Neutrophil (primary cell): ENCODE measurements around the gene GOLGA1.

Source experiments
- H3K27ac ChIP-seq: fragments of 200-600 bp; sonication (generic); 2 replicates; pipeline ENCODE4 v1.5.1; 2016; ENCODE audit warnings: mild to moderate bottlenecking, moderate library complexity
- H3K27me3 ChIP-seq: fragments of 200-600 bp; sonication (generic); 2 replicates; pipeline ENCODE4 v1.6.0; 2016; ENCODE audit warnings: mild to moderate bottlenecking
- H3K36me3 ChIP-seq: fragments of 200-600 bp; sonication (generic); 2 replicates; pipeline ENCODE4 v1.5.1; 2017
- H3K4me1 ChIP-seq, 2 experiments: fragments of 200-600 bp in 1 of 2; sonication (generic) in 1 of 2; 1 replicate in 1 of 2; 2 replicates in 1 of 2; pipeline versions ENCODE4 v1.5.1 to v1.6.1; 2013 to 2016; ENCODE audit warnings: low read depth in 1 of 2, low read length in 1 of 2, mild to moderate bottlenecking in 1 of 2, moderate library complexity in 1 of 2; ENCODE audit not compliant: control insufficient read depth in 1 of 2, insufficient read depth in 1 of 2
- H3K4me3 ChIP-seq, 2 experiments: fragments of 200-600 bp in 1 of 2; sonication (generic) in 1 of 2; 1 replicate in 1 of 2; 2 replicates in 1 of 2; pipeline ENCODE4 v1.5.1; 2013 to 2016; ENCODE audit warnings: low read depth in 1 of 2, low read length in 1 of 2, mild to moderate bottlenecking in 1 of 2, moderate library complexity in 1 of 2
- H3K9me3 ChIP-seq: fragments of 200-600 bp; sonication (generic); 2 replicates; pipeline ENCODE4 v1.5.1; 2016
- TF ChIP-seq, protein P1 (sequence below): fragments of 200-600 bp; sonication (generic); IDR thresholded peaks from 2 replicates; pipeline ENCODE4 v1.5.1; 2016; ENCODE audit warnings: antibody characterized with exemption

GOLGA1 gene

DNA sequence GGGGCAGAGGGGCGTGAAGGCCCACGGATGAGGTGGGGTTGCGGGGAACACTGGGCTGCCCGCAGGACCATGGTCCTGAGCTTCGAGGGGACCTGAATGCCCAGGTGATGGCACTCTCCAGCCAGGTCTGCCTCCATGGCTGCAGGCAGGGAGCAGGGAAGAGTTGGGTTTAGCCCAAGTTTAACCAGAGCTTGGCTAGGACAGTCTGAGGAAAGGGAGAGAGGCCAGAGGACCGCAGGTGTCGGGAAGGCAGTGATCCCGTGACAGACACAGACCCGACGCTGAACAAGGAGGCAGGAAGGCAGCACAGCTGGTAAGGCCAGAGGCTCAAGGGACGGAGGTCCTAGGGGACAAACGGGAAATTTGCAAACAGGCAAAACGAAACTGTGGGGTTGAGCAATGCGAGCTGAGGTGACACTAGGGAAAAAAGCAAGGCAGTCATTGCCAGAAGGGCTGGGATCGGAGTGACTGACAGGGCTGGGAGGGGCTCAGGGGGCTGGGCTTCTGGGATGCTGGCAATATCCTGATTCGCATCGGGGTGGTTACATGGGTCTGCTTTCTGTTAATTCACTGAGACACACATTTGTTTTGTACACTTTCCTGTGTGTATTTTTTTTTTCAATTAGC, 53.9 kb downstream of the GOLGA1 start:
- Histone ChIP-seq H3K27ac (no peak overlapping the region), H3K36me3 (peaks cover 100% of the 10 kb centered on the region), H3K4me3 (no peak overlapping the region), H3K9me3 (no peaks in the 10 kb centered on the region), H3K27me3 (no peaks in the 10 kb centered on the region), H3K4me1 (peaks cover 6 to 12% of the 10 kb centered on the region in 2 experiments)
- TF ChIP-seq, protein P1, sequence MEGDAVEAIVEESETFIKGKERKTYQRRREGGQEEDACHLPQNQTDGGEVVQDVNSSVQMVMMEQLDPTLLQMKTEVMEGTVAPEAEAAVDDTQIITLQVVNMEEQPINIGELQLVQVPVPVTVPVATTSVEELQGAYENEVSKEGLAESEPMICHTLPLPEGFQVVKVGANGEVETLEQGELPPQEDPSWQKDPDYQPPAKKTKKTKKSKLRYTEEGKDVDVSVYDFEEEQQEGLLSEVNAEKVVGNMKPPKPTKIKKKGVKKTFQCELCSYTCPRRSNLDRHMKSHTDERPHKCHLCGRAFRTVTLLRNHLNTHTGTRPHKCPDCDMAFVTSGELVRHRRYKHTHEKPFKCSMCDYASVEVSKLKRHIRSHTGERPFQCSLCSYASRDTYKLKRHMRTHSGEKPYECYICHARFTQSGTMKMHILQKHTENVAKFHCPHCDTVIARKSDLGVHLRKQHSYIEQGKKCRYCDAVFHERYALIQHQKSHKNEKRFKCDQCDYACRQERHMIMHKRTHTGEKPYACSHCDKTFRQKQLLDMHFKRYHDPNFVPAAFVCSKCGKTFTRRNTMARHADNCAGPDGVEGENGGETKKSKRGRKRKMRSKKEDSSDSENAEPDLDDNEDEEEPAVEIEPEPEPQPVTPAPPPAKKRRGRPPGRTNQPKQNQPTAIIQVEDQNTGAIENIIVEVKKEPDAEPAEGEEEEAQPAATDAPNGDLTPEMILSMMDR, result no peak

DNA sequence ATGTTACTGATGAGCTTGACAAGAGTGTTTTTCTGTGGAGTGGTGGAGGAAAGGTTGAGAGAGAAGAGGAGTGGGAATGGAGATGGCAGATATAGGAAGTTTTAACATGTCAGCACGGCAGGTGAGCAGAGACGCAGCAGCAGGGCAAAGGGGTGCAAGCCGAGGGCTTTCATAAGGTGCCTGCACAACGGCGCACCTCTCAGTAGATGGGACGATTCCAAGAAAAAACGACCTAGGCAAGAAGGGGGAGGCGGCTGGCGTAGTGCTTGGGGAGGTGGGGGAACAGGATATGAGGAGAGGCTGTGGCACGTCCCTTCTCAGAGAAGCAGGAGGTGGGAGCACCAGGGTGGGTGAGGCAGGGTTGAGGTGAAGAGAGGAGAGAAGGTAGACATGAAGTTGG, 54.4 kb downstream of the GOLGA1 start:
- Histone ChIP-seq H3K9me3 (no peaks in the 10 kb centered on the region), H3K27me3 (no peaks in the 10 kb centered on the region), H3K36me3 (peaks cover 100% of the 10 kb centered on the region), H3K4me1 (peaks cover 6 to 12% of the 10 kb centered on the region in 2 experiments), H3K4me3 (no peak overlapping the region), H3K27ac (no peak overlapping the region)
- TF ChIP-seq, protein P1, result no peak

- no peaks in the 10 kb centered on the region for H3K27me3 ChIP-seq
- H3K4me1 ChIP-seq, result peaks cover 6 to 12% of the 10 kb centered on the region in 2 experiments
- H3K9me3 ChIP-seq, result no peaks in the 10 kb centered on the region
- peaks cover 100% of the 10 kb centered on the region for H3K36me3 ChIP-seq
- no peak overlapping the region for H3K27ac ChIP-seq
- no peak overlapping the region for H3K4me3 ChIP-seq
- TF ChIP-seq, protein P1, result no peak
Observed at GRCh38 chr9:124885551-124885950, 55.3 kb downstream of the GOLGA1 start.

DNA sequence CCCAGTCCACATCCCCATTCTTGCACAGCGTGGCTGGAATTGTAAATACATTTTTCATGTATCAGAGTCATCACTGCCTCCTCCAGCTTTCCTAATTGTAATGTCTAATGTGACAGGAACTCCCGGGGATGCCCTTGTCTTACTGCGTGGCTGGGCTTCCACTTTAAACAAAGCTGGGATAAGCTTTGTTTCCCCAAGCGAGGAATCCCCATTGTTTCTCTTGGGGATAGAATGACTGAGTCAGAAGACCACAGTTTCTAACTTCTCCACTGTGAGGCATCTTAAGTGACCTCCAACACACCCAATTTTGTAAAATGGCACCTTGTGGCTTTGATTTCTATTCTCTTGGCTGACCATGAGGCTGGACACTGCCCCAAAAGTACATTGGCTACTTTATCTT, 56.5 kb downstream of the GOLGA1 start:
- peaks cover 1 to 5% of the 10 kb centered on the region in 2 experiments for H3K4me1 ChIP-seq
- TF ChIP-seq, protein P1, result no peak
- H3K9me3 ChIP-seq, result no peaks in the 10 kb centered on the region
- H3K36me3 ChIP-seq, result peaks cover 100% of the 10 kb centered on the region
- no peak overlapping the region for H3K4me3 ChIP-seq
- no peak overlapping the region for H3K27ac ChIP-seq
- no peaks in the 10 kb centered on the region for H3K27me3 ChIP-seq

- TF ChIP-seq, protein P1, result no peak
- peaks cover 100% of the 10 kb centered on the region for H3K36me3 ChIP-seq
- H3K4me1 ChIP-seq, result peaks cover 0 to 3% of the 10 kb centered on the region in 2 experiments
- H3K27ac ChIP-seq, result no peak overlapping the region
- no peaks in the 10 kb centered on the region for H3K9me3 ChIP-seq
- H3K27me3 ChIP-seq, result no peaks in the 10 kb centered on the region
- H3K4me3 ChIP-seq, result no peak overlapping the region
Observed at GRCh38 chr9:124882231-124882630, 58.7 kb downstream of the GOLGA1 start.
